ENCODE measurements around the gene CBARP. TPM values are rescaled to one million over a fixed set of nuclear protein-coding genes. Genes with fewer than 3 reads are reported as not detected.

The CBARP gene
- total and polyA plus RNA-seq, 2 of the 13 experiments (the other 11 are each of a cell fraction or from before 2014, with no cell fraction given): 1.2 to 1.4 TPM

DNA sequence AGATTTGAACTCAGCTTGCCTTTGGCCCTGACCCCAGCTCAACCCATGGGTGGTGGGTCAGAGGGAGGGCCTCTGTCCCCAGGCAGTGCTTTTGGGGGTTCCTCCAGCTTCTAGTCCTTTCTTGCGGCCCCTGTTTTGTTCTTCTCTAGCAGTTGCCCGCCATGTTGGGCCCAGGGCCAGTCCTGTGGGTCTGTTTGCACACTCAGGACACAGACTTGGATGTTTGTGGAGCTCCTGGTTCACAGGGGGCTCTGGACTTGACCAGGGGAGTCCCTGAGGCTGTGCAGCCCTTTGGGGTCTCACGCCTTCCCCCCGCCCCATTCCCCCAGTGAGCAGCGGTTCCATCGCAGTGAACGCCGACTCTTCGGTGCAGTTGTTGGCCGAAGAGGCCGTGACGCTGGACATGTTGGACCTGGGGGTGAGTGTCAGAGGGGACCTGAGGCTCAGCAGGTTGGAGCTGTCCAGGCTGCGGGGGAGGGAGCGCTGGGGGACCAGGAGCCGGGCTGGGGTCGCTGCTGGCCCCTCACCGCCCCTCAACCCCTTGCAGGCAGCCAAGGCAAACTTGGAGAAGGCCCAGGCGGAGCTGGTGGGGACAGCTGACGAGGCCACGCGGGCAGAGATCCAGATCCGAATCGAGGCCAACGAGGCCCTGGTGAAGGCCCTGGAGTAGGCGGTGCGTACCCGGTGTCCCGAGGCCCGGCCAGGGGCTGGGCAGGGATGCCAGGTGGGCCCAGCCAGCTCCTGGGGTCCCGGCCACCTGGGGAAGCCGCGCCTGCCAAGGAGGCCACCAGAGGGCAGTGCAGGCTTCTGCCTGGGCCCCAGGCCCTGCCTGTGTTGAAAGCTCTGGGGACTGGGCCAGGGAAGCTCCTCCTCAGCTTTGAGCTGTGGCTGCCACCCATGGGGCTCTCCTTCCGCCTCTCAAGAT is 6.2 kb upstream of the CBARP start (continued):
- TF ChIP-seq TFDP1 (CRISPR knock-in tag; IDR thresholded peaks at IDR 0.05; ENCODE audit: borderline replicate concordance) (no peak), ZNF597 (CRISPR knock-in tag; IDR thresholded peaks at IDR 0.05) (no peak), YY1 (IDR thresholded peaks at IDR 0.05; ENCODE audit: insufficient read depth, insufficient replicate concordance, low read depth, low read length) (no peak), HES4 (CRISPR knock-in tag; IDR thresholded peaks at IDR 0.05; ENCODE audit: borderline replicate concordance) (0 out of 2 replicates have a peak, but pooled peaks have one; percentile 25), ZNF510 (CRISPR knock-in tag; IDR thresholded peaks at IDR 0.05; ENCODE audit: low read depth) (no peak), PAX8 (CRISPR knock-in tag; IDR thresholded peaks at IDR 0.05; ENCODE audit: borderline replicate concordance) (peak; percentile 91; the same call in 1 of the 2 replicates), ZBTB43 (CRISPR knock-in tag; conservative IDR thresholded peaks at IDR 0.05) (no peak), TOE1 (CRISPR knock-in tag; IDR thresholded peaks at IDR 0.05) (no peak), BRF2 (CRISPR knock-in tag; IDR thresholded peaks at IDR 0.05) (no peak), HNRNPLL (IDR thresholded peaks at IDR 0.05; ENCODE audit: low read depth, low read length, poor library complexity, severe bottlenecking) (peak; percentile 30)
- TF ChIP-seq, protein P1, sequence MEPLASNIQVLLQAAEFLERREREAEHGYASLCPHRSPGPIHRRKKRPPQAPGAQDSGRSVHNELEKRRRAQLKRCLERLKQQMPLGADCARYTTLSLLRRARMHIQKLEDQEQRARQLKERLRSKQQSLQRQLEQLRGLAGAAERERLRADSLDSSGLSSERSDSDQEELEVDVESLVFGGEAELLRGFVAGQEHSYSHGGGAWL (CRISPR knock-in tag; IDR thresholded peaks at IDR 0.05): no peak; the same call in 1 of the 2 replicates
- TF ChIP-seq, protein P2, sequence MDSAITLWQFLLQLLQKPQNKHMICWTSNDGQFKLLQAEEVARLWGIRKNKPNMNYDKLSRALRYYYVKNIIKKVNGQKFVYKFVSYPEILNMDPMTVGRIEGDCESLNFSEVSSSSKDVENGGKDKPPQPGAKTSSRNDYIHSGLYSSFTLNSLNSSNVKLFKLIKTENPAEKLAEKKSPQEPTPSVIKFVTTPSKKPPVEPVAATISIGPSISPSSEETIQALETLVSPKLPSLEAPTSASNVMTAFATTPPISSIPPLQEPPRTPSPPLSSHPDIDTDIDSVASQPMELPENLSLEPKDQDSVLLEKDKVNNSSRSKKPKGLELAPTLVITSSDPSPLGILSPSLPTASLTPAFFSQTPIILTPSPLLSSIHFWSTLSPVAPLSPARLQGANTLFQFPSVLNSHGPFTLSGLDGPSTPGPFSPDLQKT (CRISPR knock-in tag; IDR thresholded peaks at IDR 0.05; ENCODE audit: borderline replicate concordance): no peak
- TF ChIP-seq, protein P3, sequence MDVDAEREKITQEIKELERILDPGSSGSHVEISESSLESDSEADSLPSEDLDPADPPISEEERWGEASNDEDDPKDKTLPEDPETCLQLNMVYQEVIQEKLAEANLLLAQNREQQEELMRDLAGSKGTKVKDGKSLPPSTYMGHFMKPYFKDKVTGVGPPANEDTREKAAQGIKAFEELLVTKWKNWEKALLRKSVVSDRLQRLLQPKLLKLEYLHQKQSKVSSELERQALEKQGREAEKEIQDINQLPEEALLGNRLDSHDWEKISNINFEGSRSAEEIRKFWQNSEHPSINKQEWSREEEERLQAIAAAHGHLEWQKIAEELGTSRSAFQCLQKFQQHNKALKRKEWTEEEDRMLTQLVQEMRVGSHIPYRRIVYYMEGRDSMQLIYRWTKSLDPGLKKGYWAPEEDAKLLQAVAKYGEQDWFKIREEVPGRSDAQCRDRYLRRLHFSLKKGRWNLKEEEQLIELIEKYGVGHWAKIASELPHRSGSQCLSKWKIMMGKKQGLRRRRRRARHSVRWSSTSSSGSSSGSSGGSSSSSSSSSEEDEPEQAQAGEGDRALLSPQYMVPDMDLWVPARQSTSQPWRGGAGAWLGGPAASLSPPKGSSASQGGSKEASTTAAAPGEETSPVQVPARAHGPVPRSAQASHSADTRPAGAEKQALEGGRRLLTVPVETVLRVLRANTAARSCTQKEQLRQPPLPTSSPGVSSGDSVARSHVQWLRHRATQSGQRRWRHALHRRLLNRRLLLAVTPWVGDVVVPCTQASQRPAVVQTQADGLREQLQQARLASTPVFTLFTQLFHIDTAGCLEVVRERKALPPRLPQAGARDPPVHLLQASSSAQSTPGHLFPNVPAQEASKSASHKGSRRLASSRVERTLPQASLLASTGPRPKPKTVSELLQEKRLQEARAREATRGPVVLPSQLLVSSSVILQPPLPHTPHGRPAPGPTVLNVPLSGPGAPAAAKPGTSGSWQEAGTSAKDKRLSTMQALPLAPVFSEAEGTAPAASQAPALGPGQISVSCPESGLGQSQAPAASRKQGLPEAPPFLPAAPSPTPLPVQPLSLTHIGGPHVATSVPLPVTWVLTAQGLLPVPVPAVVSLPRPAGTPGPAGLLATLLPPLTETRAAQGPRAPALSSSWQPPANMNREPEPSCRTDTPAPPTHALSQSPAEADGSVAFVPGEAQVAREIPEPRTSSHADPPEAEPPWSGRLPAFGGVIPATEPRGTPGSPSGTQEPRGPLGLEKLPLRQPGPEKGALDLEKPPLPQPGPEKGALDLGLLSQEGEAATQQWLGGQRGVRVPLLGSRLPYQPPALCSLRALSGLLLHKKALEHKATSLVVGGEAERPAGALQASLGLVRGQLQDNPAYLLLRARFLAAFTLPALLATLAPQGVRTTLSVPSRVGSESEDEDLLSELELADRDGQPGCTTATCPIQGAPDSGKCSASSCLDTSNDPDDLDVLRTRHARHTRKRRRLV (CRISPR knock-in tag; IDR thresholded peaks at IDR 0.05): no peak
